Stimulated activated memory B cell treated with anti-CD40 and anti-IgM and Interleukin-4, amounts not matched to agents 10 μg/mL and 1 μg/mL and 100 μg/mL, for 72 hours (primary cell): ENCODE measurements around the gene ZNF621.

ENCODE experiments used
- ATAC-seq: fragments of 150-1000 bp; cut with Tn5 transposase; 2 replicates; pipeline ENCODE4 v1.10.0; 2021
- H3K27ac Mint-ChIP-seq: one replicate; pipeline ENCODE4 v1.8.0; 2022; ENCODE audit warnings: mild to moderate bottlenecking, mixed read lengths
- H3K27me3 Mint-ChIP-seq: one replicate; pipeline ENCODE4 v1.8.0; 2022; ENCODE audit warnings: mixed read lengths
- H3K36me3 Mint-ChIP-seq: one replicate; pipeline ENCODE4 v1.8.0; 2022; ENCODE audit warnings: mixed read lengths
- H3K4me1 Mint-ChIP-seq: one replicate; pipeline ENCODE4 v1.8.0; 2022; ENCODE audit warnings: mixed read lengths
- H3K4me3 Mint-ChIP-seq: one replicate; pipeline ENCODE4 v1.8.0; 2022; ENCODE audit warnings: mild to moderate bottlenecking, moderate library complexity, mixed read lengths
- H3K9me3 Mint-ChIP-seq: one replicate; pipeline ENCODE4 v1.8.0; 2022; ENCODE audit warnings: mixed read lengths

Gene ZNF621

DNA sequence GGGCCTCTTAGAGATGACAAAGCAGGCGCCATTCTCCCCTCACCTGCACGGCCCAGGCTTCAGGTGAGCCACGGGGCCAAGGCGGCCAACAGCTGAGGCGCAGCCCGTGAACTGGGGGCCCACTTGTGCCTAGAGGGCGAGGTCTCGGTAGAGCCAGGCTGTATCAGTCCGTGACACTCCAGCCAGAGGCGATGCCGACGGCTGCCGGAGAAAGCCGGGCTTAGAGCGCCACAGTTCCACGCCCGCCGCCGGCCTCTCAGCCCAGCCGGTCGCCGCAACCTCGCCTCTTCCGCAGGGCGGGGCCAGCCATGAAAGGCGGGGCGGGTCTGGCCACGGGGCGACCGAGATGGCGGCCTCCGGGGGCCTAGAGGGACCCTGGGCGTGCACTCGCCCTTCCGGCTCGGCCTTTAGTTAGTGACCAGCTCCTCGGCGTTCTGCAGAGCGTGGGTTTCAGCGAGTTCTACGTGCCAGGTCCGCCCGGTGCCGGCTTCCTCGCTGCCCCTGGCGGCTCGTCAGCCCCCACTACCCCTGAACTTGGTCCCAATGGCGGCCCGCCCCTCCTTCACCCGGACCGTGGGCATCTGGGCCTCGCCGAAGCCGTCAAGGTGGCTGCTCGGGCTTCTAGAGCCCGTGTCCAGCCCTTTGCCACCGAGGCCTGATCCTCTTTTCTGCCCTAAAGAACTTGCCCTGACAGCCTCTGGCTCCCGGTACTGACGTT, at the start of gene ZNF621:
TSS of gene ZNF621 (plus strand) at position 393 of the 718 bp plus-strand sequence. CDS start 881 bp downstream, outside the sequence.
- Mint-ChIP-seq H3K27ac (peak within 1 kb of the TSS; percentile 94), H3K27me3 (no peaks in the 10 kb centered on the region), H3K4me1 (peaks cover 33% of the 10 kb centered on the region), H3K4me3 (peak within 1 kb of the TSS; percentile 93), H3K9me3 (no peaks in the 10 kb centered on the region), H3K36me3 (peaks cover 37% of the 10 kb centered on the region)
- peak; percentile 100 for ATAC-seq

DNA sequence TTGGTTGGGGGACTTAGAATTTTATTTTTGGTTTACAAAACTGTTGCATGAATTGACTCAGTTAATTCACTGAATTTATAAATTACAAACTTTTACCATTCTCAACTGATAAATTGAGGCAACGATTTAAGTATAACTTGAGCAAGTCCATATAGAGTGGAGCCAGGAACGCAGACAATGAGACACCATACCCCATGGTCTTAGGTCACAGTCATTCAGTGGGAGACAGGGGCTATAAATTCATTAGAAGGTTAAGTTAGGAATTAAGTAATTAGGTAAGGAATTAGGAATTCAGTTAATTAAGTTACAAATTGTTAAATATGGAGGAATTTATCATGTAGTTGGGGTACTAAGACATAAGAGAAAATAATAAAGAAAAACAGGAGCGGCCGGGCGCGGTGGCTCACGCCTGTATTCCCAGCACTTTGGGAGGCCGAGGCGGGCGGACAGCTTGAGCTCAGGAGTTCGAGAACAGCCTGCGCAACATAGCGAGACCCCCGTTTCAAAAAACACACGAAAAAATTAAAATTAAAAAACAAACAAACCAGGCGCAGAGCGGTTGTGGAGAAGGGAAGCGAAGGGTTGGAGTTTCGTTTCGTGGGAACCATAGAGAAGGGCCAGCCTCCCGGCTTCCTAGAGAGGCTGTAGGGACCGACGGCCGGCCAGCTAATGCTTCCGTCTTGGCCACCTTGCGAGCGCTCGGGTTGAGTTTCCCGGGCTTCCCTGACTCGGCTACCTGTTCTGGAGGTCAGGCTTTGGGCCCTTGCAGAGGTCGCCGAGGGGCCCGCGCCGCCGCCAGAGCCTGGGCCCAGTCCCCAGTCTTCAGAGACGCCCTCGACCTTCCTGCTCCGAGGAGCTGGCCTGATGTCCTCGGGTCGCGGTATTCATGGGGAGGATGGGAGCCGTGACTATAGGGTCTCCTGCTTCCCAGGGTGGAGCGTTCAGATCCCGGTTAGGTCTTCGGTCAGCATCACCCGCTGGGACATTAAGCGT, 48.0 kb upstream of the ZNF621 start, which contains the start of gene ZNF619:
TSS of gene ZNF619 (plus strand) at position 645 of the 993 bp plus-strand sequence. CDS start 858 bp downstream, outside the sequence.
- peak within 1 kb of the TSS; percentile 100 for H3K27ac Mint-ChIP-seq
- H3K36me3 Mint-ChIP-seq = peaks cover 25% of the 10 kb centered on the region
- H3K27me3 Mint-ChIP-seq = no peaks in the 10 kb centered on the region
- peaks cover 30% of the 10 kb centered on the region for H3K4me1 Mint-ChIP-seq
- peak; percentile 93 for ATAC-seq
- no peaks in the 10 kb centered on the region for H3K9me3 Mint-ChIP-seq
- peak within 1 kb of the TSS; percentile 98 for H3K4me3 Mint-ChIP-seq

- no peak for ATAC-seq
- Mint-ChIP-seq H3K4me1 (peaks cover 35% of the 10 kb centered on the region), H3K27me3 (no peaks in the 10 kb centered on the region), H3K4me3 (peak overlapping the region; percentile 98), H3K9me3 (no peaks in the 10 kb centered on the region), H3K27ac (peak overlapping the region; percentile 100), H3K36me3 (peaks cover 32% of the 10 kb centered on the region)
These were observed 47.1 kb upstream of the ZNF621 start for GRCh38 chr3:40477666-40478065.

- no peak for ATAC-seq
- Mint-ChIP-seq H3K4me1 (peaks cover 3% of the 10 kb centered on the region), H3K36me3 (peaks cover 68% of the 10 kb centered on the region), H3K9me3 (peaks cover 18% of the 10 kb centered on the region), H3K4me3 (no peak overlapping the region), H3K27me3 (no peaks in the 10 kb centered on the region), H3K27ac (no peak overlapping the region)
These were observed 37.6 kb upstream of the ZNF621 start for GRCh38 chr3:40487172-40487571.

DNA sequence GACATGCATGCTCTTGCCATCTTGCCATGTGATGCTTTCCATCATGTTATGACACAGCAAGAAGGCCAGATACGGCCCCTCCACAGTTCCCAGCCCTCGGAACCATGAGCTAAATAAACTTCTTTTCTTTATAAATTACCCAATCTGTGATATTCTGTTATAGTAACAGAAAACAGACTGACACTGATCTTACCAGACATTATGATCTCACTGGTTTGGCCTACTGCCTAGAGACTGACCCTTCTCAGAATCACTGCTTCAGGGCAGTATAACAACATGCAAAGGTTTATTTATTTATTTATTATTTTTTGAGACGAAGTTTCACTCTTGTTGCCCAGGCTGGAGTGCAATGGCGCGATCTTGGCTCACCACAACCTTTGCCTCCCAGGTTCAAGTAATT, 33.8 kb upstream of the ZNF621 start:
- Mint-ChIP-seq H3K4me1 (no peaks in the 10 kb centered on the region), H3K4me3 (no peak overlapping the region), H3K27ac (no peak overlapping the region), H3K27me3 (no peaks in the 10 kb centered on the region), H3K9me3 (peaks cover 18% of the 10 kb centered on the region), H3K36me3 (peaks cover 56% of the 10 kb centered on the region)
- no peak for ATAC-seq

GRCh38 chr3:40494698-40495097, 30.1 kb upstream of the ZNF621 start:
- no peak overlapping the region for H3K4me3 Mint-ChIP-seq
- no peaks in the 10 kb centered on the region for H3K4me1 Mint-ChIP-seq
- ATAC-seq = no peak
- H3K36me3 Mint-ChIP-seq = peaks cover 30% of the 10 kb centered on the region
- no peaks in the 10 kb centered on the region for H3K27me3 Mint-ChIP-seq
- no peak overlapping the region for H3K27ac Mint-ChIP-seq
- peaks cover 5% of the 10 kb centered on the region for H3K9me3 Mint-ChIP-seq

GRCh38 chr3:40497288-40497687, 27.5 kb upstream of the ZNF621 start:
- H3K4me1 Mint-ChIP-seq = no peaks in the 10 kb centered on the region
- peaks cover 17% of the 10 kb centered on the region for H3K36me3 Mint-ChIP-seq
- H3K9me3 Mint-ChIP-seq = peaks cover 2% of the 10 kb centered on the region
- no peak overlapping the region for H3K4me3 Mint-ChIP-seq
- no peak overlapping the region for H3K27ac Mint-ChIP-seq
- no peak for ATAC-seq
- H3K27me3 Mint-ChIP-seq = no peaks in the 10 kb centered on the region

GRCh38 chr3:40499952-40500351, 24.8 kb upstream of the ZNF621 start:
- Mint-ChIP-seq H3K4me3 (no peak overlapping the region), H3K9me3 (peaks cover 2% of the 10 kb centered on the region), H3K4me1 (no peaks in the 10 kb centered on the region), H3K36me3 (peaks cover 10% of the 10 kb centered on the region), H3K27me3 (no peaks in the 10 kb centered on the region), H3K27ac (no peak overlapping the region)
- ATAC-seq = no peak

GRCh38 chr3:40502034-40502433, 22.7 kb upstream of the ZNF621 start:
- Mint-ChIP-seq H3K4me3 (no peak overlapping the region), H3K36me3 (peaks cover 10% of the 10 kb centered on the region), H3K27me3 (no peaks in the 10 kb centered on the region), H3K9me3 (peaks cover 2% of the 10 kb centered on the region), H3K27ac (no peak overlapping the region), H3K4me1 (peaks cover 13% of the 10 kb centered on the region)
- no peak for ATAC-seq

DNA sequence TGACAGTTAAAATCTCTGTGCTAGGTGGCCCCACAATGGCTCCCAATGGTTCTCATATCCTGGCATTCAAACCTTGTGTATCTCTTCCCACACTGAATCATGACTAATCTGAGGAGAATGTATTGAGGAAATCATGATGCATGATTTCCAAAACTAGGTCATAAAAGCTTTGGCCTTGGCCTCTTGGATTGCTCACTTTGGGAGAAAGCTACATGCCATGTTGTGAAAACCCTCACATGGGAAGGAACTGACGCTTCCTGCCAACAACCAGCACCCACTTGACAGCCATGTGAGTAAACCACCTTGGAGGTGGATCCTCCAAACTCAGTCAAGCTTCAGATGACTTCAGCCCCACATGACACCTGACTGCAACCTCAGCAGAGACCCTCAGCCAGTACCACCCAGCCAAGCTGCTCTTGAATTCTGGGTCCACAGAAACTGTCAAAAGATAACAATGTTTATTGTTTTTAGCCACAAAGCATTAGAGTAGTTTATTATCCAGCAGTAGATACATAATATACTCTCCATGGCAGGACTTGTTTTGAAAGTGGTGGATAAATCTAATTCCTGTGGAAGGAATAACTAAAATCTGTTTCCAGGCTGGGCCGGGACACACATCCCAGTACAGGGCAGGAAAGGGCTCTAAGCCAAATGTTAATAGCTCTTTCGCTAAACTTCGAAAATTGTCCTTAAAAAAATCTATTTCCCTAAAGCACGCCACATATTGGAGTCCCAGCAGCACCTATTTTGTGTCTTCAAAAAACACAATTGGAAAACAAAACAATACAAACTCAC, 19.9 kb upstream of the ZNF621 start:
- ATAC-seq = no peak
- no peaks in the 10 kb centered on the region for H3K9me3 Mint-ChIP-seq
- peaks cover 27% of the 10 kb centered on the region for H3K4me1 Mint-ChIP-seq
- H3K4me3 Mint-ChIP-seq = peak overlapping the region; percentile 89
- peak overlapping the region; percentile 90 for H3K27ac Mint-ChIP-seq
- H3K27me3 Mint-ChIP-seq = no peaks in the 10 kb centered on the region
- H3K36me3 Mint-ChIP-seq = peaks cover 14% of the 10 kb centered on the region

DNA sequence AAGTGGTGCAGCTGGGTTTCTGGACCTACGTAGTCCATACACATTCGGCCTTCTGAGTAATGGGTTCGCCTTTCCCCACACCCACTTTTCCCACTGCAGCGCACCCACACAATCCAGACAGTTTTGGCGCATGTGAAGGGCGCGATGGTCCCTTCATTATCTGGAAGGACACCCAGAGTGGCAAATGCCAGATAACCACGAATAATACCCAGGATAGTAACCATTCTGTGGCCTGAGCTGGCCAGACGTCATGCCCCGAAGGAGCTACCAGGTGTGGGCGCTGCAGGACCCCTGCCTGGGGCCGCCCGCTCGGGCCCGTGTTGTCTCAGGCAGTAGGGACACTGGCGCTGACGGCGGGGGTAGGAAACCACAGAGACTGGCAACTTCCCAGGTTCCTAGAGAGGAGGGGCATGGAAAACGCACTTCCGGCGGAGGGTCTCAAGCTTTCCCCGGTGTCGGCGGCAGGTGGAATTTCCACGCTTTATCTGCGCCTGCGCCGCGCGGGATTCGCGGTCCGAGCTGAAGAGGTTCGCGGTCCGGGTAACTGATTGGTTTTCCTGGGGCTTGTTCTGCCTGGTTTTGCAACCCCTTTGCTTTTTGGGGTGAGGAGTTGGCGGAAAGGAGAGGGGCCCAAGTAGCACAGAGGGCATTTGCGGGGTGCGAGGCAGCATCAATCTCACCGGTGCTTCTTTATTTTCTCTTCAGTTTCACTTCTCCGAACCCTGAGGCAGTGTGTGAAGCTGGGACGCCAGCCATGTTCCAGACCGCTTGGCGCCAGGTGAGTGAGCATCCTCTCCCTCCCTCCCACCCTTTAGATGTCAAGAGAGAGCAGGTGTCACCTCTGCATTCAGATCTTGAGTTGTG, 18.9 kb upstream of the ZNF621 start, which contains the start of gene ZNF620:
TSS of gene ZNF620 (plus strand) at position 441 of the 864 bp plus-strand sequence. CDS start at position 755, 314 bp downstream.
- H3K9me3 Mint-ChIP-seq = peaks cover 5% of the 10 kb centered on the region
- peaks cover 24% of the 10 kb centered on the region for H3K36me3 Mint-ChIP-seq
- H3K4me1 Mint-ChIP-seq = peaks cover 37% of the 10 kb centered on the region
- ATAC-seq = peak; percentile 89
- peak within 1 kb of the TSS; percentile 89 for H3K4me3 Mint-ChIP-seq
- peak within 1 kb of the TSS; percentile 90 for H3K27ac Mint-ChIP-seq
- H3K27me3 Mint-ChIP-seq = no peaks in the 10 kb centered on the region

DNA sequence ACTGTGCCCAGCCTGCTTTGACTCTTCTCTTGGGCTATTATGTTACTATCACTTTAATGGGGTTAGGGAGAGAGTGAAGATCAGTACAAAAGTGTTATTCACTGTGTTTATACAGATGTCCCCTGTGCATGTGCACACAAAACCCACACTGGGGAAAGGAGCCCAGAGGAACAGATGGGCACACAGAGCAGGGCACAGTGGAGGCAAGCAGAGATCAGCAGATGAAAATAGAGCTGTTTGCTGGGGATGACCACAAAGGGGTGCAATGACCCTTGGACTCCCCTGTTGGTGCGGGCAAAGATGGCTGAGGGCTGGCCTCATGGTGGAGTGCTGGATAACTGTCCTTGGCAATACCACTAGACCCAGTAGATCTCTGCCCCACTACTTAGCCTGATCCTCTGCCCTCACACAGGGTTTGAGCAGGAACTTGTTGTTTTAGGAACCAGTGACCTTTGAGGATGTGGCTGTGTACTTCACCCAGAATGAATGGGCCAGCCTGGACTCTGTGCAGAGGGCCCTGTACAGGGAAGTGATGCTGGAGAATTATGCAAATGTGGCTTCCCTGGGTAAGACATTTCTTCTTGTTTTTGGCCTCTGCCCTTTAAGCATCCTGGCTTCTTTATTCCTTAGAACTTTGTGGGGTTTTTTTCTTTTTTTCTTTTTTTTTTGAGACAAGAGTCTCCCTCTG, 13.6 kb upstream of the ZNF621 start:
- peaks cover 68% of the 10 kb centered on the region for H3K36me3 Mint-ChIP-seq
- H3K27me3 Mint-ChIP-seq = no peaks in the 10 kb centered on the region
- peaks cover 5% of the 10 kb centered on the region for H3K9me3 Mint-ChIP-seq
- H3K4me1 Mint-ChIP-seq = peaks cover 35% of the 10 kb centered on the region
- ATAC-seq = peak; percentile 99
- peak overlapping the region; percentile 82 for H3K27ac Mint-ChIP-seq
- peak overlapping the region; percentile 4 for H3K4me3 Mint-ChIP-seq

GRCh38 chr3:40516201-40516600, 8.6 kb upstream of the ZNF621 start:
- ATAC-seq = no peak
- H3K36me3 Mint-ChIP-seq = peaks cover 56% of the 10 kb centered on the region
- no peak overlapping the region for H3K4me3 Mint-ChIP-seq
- H3K4me1 Mint-ChIP-seq = peaks cover 2% of the 10 kb centered on the region
- no peaks in the 10 kb centered on the region for H3K27me3 Mint-ChIP-seq
- H3K9me3 Mint-ChIP-seq = no peaks in the 10 kb centered on the region
- no peak overlapping the region for H3K27ac Mint-ChIP-seq
